Effector CD4-positive, alpha-beta T cell (primary cell): Measurements from ENCODE around the gene CAMLG.
"Not testable (repeated sequence)": the region's sequence is repeated elsewhere in the genome, so short reads cannot be mapped to it uniquely, and the experiment has no call there.

Experiments used
- DNase-seq: peaks from one replicate; pipeline ENCODE4 v3.0.0-alpha.2; 2020
- total RNA-seq: gene quantifications from one replicate; lab custom pipeline; 2026; lab: John Stamatoyannopoulos, UW

The CAMLG gene
- total RNA-seq, result 88.0 reads per million, percentile 80 among the genes with 10 or more reads in this experiment

GRCh38 chr5:134738133-134738962, at the start of gene CAMLG:
Gene CAMLG, plus strand, starts transcription at chr5:134738548. Its CDS starts 73 bp downstream, at chr5:134738621.
- DNase-seq, result peak; percentile 96

- not testable (repeated sequence) for DNase-seq
These were observed 48.2 kb upstream of the CAMLG start for GRCh38 chr5:134690144-134690543.

- DNase-seq, result no peak
These were observed 45.6 kb upstream of the CAMLG start for GRCh38 chr5:134692722-134693121.

- no peak for DNase-seq
These were observed 30.0 kb upstream of the CAMLG start for GRCh38 chr5:134708301-134708700.

GRCh38 chr5:134714120-134714519, 24.2 kb upstream of the CAMLG start:
- DNase-seq, result no peak

GRCh38 chr5:134714541-134714940, 23.8 kb upstream of the CAMLG start:
- DNase-seq, result no peak

GRCh38 chr5:134715466-134715865, 22.9 kb upstream of the CAMLG start:
- DNase-seq, result not testable (repeated sequence)

GRCh38 chr5:134724872-134725271, 13.5 kb upstream of the CAMLG start:
- DNase-seq, result no peak

- DNase-seq, result no peak
These were observed 5.5 kb upstream of the CAMLG start for GRCh38 chr5:134732819-134733218.

GRCh38 chr5:134735243-134735642, 3.1 kb upstream of the CAMLG start:
- DNase-seq, result no peak

GRCh38 chr5:134736173-134736812, 2.1 kb upstream of the CAMLG start:
- no peak for DNase-seq

GRCh38 chr5:134738963-134739661, 764 bp downstream of the CAMLG start:
- DNase-seq, result no peak

GRCh38 chr5:134741052-134741451, 2.7 kb downstream of the CAMLG start:
- no peak for DNase-seq

GRCh38 chr5:134742134-134742533, 3.8 kb downstream of the CAMLG start:
- no peak for DNase-seq

GRCh38 chr5:134749415-134749814, 11.1 kb downstream of the CAMLG start:
- DNase-seq, result no peak

GRCh38 chr5:134758176-134758503, 19.8 kb downstream of the CAMLG start:
- DNase-seq, result no peak

- DNase-seq, result peak; percentile 91
These were observed 20.4 kb downstream of the CAMLG start, which contains the start of gene DDX46 for GRCh38 chr5:134758504-134759341. Gene DDX46, plus strand, starts transcription at chr5:134758779. Its CDS starts 160 bp downstream, at chr5:134758939.

- not testable (repeated sequence) for DNase-seq
These were observed 29.4 kb downstream of the CAMLG start for GRCh38 chr5:134767528-134768291.

GRCh38 chr5:134769206-134769605, 30.9 kb downstream of the CAMLG start:
- no peak for DNase-seq

- no peak for DNase-seq
These were observed 34.2 kb downstream of the CAMLG start for GRCh38 chr5:134772461-134773125.

GRCh38 chr5:134777366-134777765, 39.0 kb downstream of the CAMLG start:
- no peak for DNase-seq
